H1 (cell line): ENCODE measurements around the gene PCYT2. TPM values are rescaled to one million over a fixed set of nuclear protein-coding genes. Genes with fewer than 3 reads are reported as not detected.

Source experiments
- CTCF ChIA-PET: fragments of 300-600 bp; sonication (Branson Sonifier 250); formaldehyde crosslinking; loops from one replicate; lab custom pipeline; 2021; ENCODE audit not compliant: partially characterized antibody; lab: Charles Lee
- POLR2A ChIA-PET: fragments of 300-600 bp; sonication (Branson Sonifier 250); formaldehyde crosslinking; loops from one replicate; lab custom pipeline; 2021; ENCODE audit warnings: inconsistent platforms; ENCODE audit not compliant: partially characterized antibody; lab: Charles Lee
- DNase-seq, 2 experiments: peaks; one replicate each; pipeline versions ENCODE4 v3.0.0 to v3.0.0-alpha.2; 2010 to 2022; ENCODE audit warnings: low spot score in 2 of 2, low read depth in 1 of 2, mixed read lengths in 1 of 2
- FAIRE-seq: peaks from 2 replicates; lab custom pipeline; 2011; peaks lifted over from hg19 to GRCh38; lab: Jason Lieb, UNC
- H2AFZ ChIP-seq: 2 replicates; pipeline ENCODE4 v1.8.1; 2012; ENCODE audit warnings: low read length, inconsistent platforms
- H2AK5ac ChIP-seq: 2 replicates; pipeline ENCODE4 v1.6.1; 2013; ENCODE audit warnings: low read depth, low read length
- H2BK120ac ChIP-seq: replicated peaks from 2 replicates; pipeline ENCODE3; 2013; ENCODE audit warnings: low read depth, low read length, inconsistent platforms
- H2BK12ac ChIP-seq: 2 replicates; pipeline ENCODE4 v1.6.1; 2013; ENCODE audit warnings: low read depth, low read length
- H2BK15ac ChIP-seq: 2 replicates; pipeline ENCODE4 v1.6.1; 2013; ENCODE audit warnings: low read length
- H2BK20ac ChIP-seq: 2 replicates; pipeline ENCODE4 v1.6.1; 2013; ENCODE audit warnings: low read length
- H2BK5ac ChIP-seq: 2 replicates; pipeline ENCODE4 v1.6.1; 2013; ENCODE audit warnings: low read depth, low read length
- H3K14ac ChIP-seq: 2 replicates; pipeline ENCODE4 v1.6.1; 2013; ENCODE audit warnings: inconsistent platforms; ENCODE audit not compliant: insufficient read length
- H3K18ac ChIP-seq: 2 replicates; pipeline ENCODE4 v1.6.1; 2013; ENCODE audit warnings: low read length; ENCODE audit errors: extremely low read depth
- H3K23ac ChIP-seq: 2 replicates; pipeline ENCODE4 v1.6.1; 2013; ENCODE audit warnings: inconsistent platforms; ENCODE audit not compliant: insufficient read length
- H3K23me2 ChIP-seq: 2 replicates; pipeline ENCODE4 v1.6.1; 2013; ENCODE audit warnings: low read depth, low read length
- H3K27ac ChIP-seq: 2 replicates; pipeline ENCODE4 v1.6.1; 2011; ENCODE audit warnings: low read depth, low read length, inconsistent platforms
- H3K27me3 ChIP-seq, 4 experiments: replicated peaks in 1 of 4; 1 replicate in 1 of 4; 2 replicates in 3 of 4; pipeline versions ENCODE4 v1.6.1 to v1.8.1; 2011 to 2013; ENCODE audit warnings: low read length in 3 of 4, mild to moderate bottlenecking in 3 of 4, inconsistent platforms in 2 of 4, mixed read lengths in 2 of 4, moderate library complexity in 1 of 4; ENCODE audit not compliant: control insufficient read depth in 3 of 4, insufficient read depth in 3 of 4; ENCODE audit errors: extremely low read depth in 1 of 4
- H3K36me3 ChIP-seq, 4 experiments: 2 replicates each; pipeline versions ENCODE4 v1.6.1 to v1.8.1; 2011 to 2013; ENCODE audit warnings: mild to moderate bottlenecking in 4 of 4, low read length in 3 of 4, moderate library complexity in 2 of 4, control low read depth in 1 of 4, inconsistent platforms in 1 of 4; ENCODE audit not compliant: insufficient read depth in 4 of 4, control insufficient read depth in 2 of 4
- H3K4ac ChIP-seq: replicated peaks from 2 replicates; pipeline ENCODE3; 2013; ENCODE audit warnings: low read length, low read depth, mixed read lengths, inconsistent platforms; ENCODE audit not compliant: insufficient read length
- H3K4me1 ChIP-seq, 4 experiments: replicated peaks in 1 of 4; 1 replicate in 1 of 4; 2 replicates in 3 of 4; pipeline versions ENCODE4 v1.6.1 to v1.8.1; 2011 to 2013; ENCODE audit warnings: low read length in 3 of 4, inconsistent platforms in 2 of 4, mixed read lengths in 1 of 4; ENCODE audit not compliant: insufficient read depth in 4 of 4, control insufficient read depth in 3 of 4
- H3K4me2 ChIP-seq, 2 experiments: 2 replicates each; pipeline versions ENCODE4 v1.6.1 to v1.8.1; 2011 to 2013; ENCODE audit warnings: low read depth in 2 of 2, low read length in 2 of 2, control low read depth in 1 of 2, inconsistent platforms in 1 of 2, mild to moderate bottlenecking in 1 of 2; ENCODE audit not compliant: insufficient read depth in 1 of 2
- H3K4me3 ChIP-seq, 4 experiments: fragments of 200-600, 300-600 bp in 1 of 4; sonication (generic), shearing (Covaris generic), sonication (Bioruptor Twin) in 1 of 4; 2 replicates each; pipeline versions ENCODE4 v1.5.1 to v1.8.1; 2011 to 2016; ENCODE audit warnings: low read length in 4 of 4, low read depth in 3 of 4, control low read depth in 2 of 4, inconsistent platforms in 2 of 4, mild to moderate bottlenecking in 2 of 4, mixed read lengths in 1 of 4, moderate library complexity in 1 of 4; ENCODE audit not compliant: insufficient read depth in 2 of 4; ENCODE audit errors: extremely low read depth in 1 of 4
- H3K56ac ChIP-seq: replicated peaks from 2 replicates; pipeline ENCODE3; 2013; ENCODE audit warnings: low read depth, mild to moderate bottlenecking, mixed read lengths, low read length, inconsistent platforms; ENCODE audit not compliant: insufficient read length
- H3K79me1 ChIP-seq: 2 replicates; pipeline ENCODE4 v1.6.1; 2013; ENCODE audit warnings: low read depth, low read length, control low read depth
- H3K79me2 ChIP-seq, 2 experiments: 2 replicates each; pipeline versions ENCODE4 v1.6.1 to v1.8.1; 2012 to 2013; ENCODE audit warnings: low read length in 2 of 2, mild to moderate bottlenecking in 2 of 2, inconsistent platforms in 1 of 2; ENCODE audit not compliant: insufficient read depth in 2 of 2, control insufficient read depth in 1 of 2
- H3K9ac ChIP-seq, 4 experiments: replicated peaks in 1 of 4; 1 replicate in 1 of 4; 2 replicates in 3 of 4; pipeline versions ENCODE4 v1.6.1 to v1.8.1; 2011 to 2013; ENCODE audit warnings: low read depth in 3 of 4, low read length in 3 of 4, control low read depth in 2 of 4, mild to moderate bottlenecking in 2 of 4, moderate library complexity in 2 of 4, inconsistent platforms in 1 of 4; ENCODE audit errors: extremely low read depth in 1 of 4
- H3K9me3 ChIP-seq, 2 experiments: 2 replicates each; pipeline versions ENCODE4 v1.6.1 to v1.8.1; 2012 to 2013; ENCODE audit warnings: mild to moderate bottlenecking in 2 of 2, moderate library complexity in 2 of 2, control low read depth in 1 of 2, inconsistent platforms in 1 of 2, low read depth in 1 of 2, low read length in 1 of 2, mixed read lengths in 1 of 2; ENCODE audit not compliant: insufficient read depth in 2 of 2
- H4K20me1 ChIP-seq, 2 experiments: replicated peaks in 1 of 2; 2 replicates each; pipeline versions ENCODE3 to v1.8.1; 2011 to 2013; ENCODE audit warnings: inconsistent platforms in 2 of 2, low read length in 2 of 2, mild to moderate bottlenecking in 1 of 2; ENCODE audit not compliant: insufficient read depth in 2 of 2, control insufficient read depth in 1 of 2
- H4K5ac ChIP-seq: 2 replicates; pipeline ENCODE4 v1.6.1; 2013; ENCODE audit warnings: low read length, low read depth, mixed read lengths, inconsistent platforms; ENCODE audit not compliant: insufficient read length
- H4K8ac ChIP-seq: 2 replicates; pipeline ENCODE4 v1.8.0; 2013; ENCODE audit warnings: mild to moderate bottlenecking, moderate library complexity, low read length, inconsistent platforms; ENCODE audit not compliant: insufficient read depth; ENCODE audit errors: extremely low read depth
- H4K91ac ChIP-seq: replicated peaks from 2 replicates; pipeline ENCODE3; 2013; ENCODE audit warnings: low read length, mixed read lengths, inconsistent platforms; ENCODE audit not compliant: insufficient read length
- ASH2L ChIP-seq: fragments of 200-600, 300-600 bp; sonication (generic); IDR thresholded peaks from one replicate; pipeline ENCODE4 v1.7.1; 2017; ENCODE audit warnings: low read length
- BACH1 ChIP-seq: IDR thresholded peaks from 2 replicates; pipeline ENCODE4 v1.6.1; 2012; ENCODE audit warnings: low read length, improper control_type of control experiment
- CEBPB ChIP-seq: IDR thresholded peaks from 2 replicates; pipeline ENCODE4 v1.6.1; 2012; ENCODE audit warnings: low read depth, low read length
- CTCF ChIP-seq, 3 experiments: IDR thresholded peaks; 1 replicate in 2 of 3; 2 replicates in 1 of 3; pipeline versions ENCODE4 v1.5.1 to v1.6.1; 2011; ENCODE audit warnings: low read length in 3 of 3, mild to moderate bottlenecking in 3 of 3, inconsistent platforms in 2 of 3, low read depth in 1 of 3, moderate library complexity in 1 of 3; ENCODE audit not compliant: insufficient read depth in 1 of 3; ENCODE audit errors: control extremely low read depth in 1 of 3
- EP300 ChIP-seq, 2 experiments: IDR thresholded peaks; 1 replicate in 1 of 2; 2 replicates in 1 of 2; pipeline ENCODE4 v1.6.1; 2011 to 2012; ENCODE audit warnings: low read depth in 2 of 2, low read length in 2 of 2, mild to moderate bottlenecking in 2 of 2, borderline replicate concordance in 1 of 2, inconsistent platforms in 1 of 2, moderate library complexity in 1 of 2
- RNF2 ChIP-seq: fragments of 200-900, 300-1000 bp; sonication (generic); IDR thresholded peaks from 2 replicates; pipeline ENCODE4 v1.7.1; 2016; ENCODE audit warnings: borderline replicate concordance, low read depth, mild to moderate bottlenecking, antibody characterized with exemption, low read length; ENCODE audit not compliant: poor library complexity, severe bottlenecking; ENCODE audit errors: missing control alignments
- TEAD4 ChIP-seq: IDR thresholded peaks from 2 replicates; pipeline ENCODE4 v1.6.1; 2012; ENCODE audit warnings: low read depth, low read length, inconsistent platforms, mixed read lengths
- WGBS, 2 experiments: shearing (Covaris generic) in 1 of 2; methylation state at CpG; one replicate each; pipeline versions ENCODE4 v1.1.6 to v1.1.7; 2013 to 2015; ENCODE audit warnings: low lambda C conversion rate in 2 of 2, mixed read lengths in 2 of 2, inconsistent platforms in 1 of 2, low coverage in 1 of 2, missing lambda C conversion rate in 1 of 2; ENCODE audit not compliant: insufficient replicate concordance in 2 of 2, insufficient coverage in 1 of 2, insufficient read length in 1 of 2; ENCODE audit errors: extremely low coverage in 1 of 2, missing lambda C conversion rate in 1 of 2; 5-methylcytosine and 5-hydroxymethylcytosine counted together
- polyA plus RNA-seq, 7 experiments: library from polyadenylated mRNA; depleted of rRNA in 3 of 7; stranded (reverse) in 5 of 7; unstranded in 2 of 7; fragments of >200 nt in 5 of 7; fragments of 200-250 nt in 2 of 7; gene quantifications; 1 replicate in 5 of 7; 2 replicates in 1 of 7; 4 replicates in 1 of 7; pipeline versions ENCODE4 v1.2.1 to v1.2.3, GENCODE V29; 2011 to 2013; ENCODE audit warnings: missing spikeins in 2 of 7, mixed read lengths in 2 of 7
- total RNA-seq: library from RNA; stranded (reverse); fragmentation: NEBNext Ultra II Directional; extraction: Animal tissue kit (Norgen Biotek cat#: 25700); gene quantifications from 2 replicates; pipeline ENCODE4 v1.2.1, GENCODE V29; 2021

PCYT2 gene
- total and polyA plus RNA-seq, 2 of the 8 experiments (the other 6 are each of a cell fraction or from before 2014, with no cell fraction given), result 29.9 to 31.3 TPM

GRCh38 chr17:81871387-81872230 lies 39.6 kb downstream of the PCYT2 start:
- Histone ChIP-seq H3K4ac (peak overlapping the region; percentile 92), H3K56ac (peak overlapping the region; percentile 77), H4K20me1 (peaks cover 4 to 21% of the 10 kb centered on the region in 2 experiments), H3K79me1 (peaks cover 2% of the 10 kb centered on the region; the same call in 1 of the 2 replicates), H3K79me2 (peaks cover 3 to 4% of the 10 kb centered on the region in 2 experiments; a peak in 2 of 4 replicates), H3K4me2 (peak overlapping the region; percentile 74), H4K8ac (peak overlapping the region; percentile 96), H3K9ac (peak overlapping the region; percentile 28 to 86 (median 82)), H2AK5ac (0 out of 2 replicates have a peak overlapping the region, but pooled peaks have one; percentile 43), H3K4me1 (peaks cover 0 to 31% (median 21%) of the 10 kb centered on the region in 4 experiments; a peak in 6 of 7 replicates), H2BK120ac (no peak overlapping the region), H2BK15ac (no peak overlapping the region), H2AFZ (no peak overlapping the region), H3K9me3 (no peaks in the 10 kb centered on the region), H3K4me3 (peak overlapping the region; percentile 63 to 88 (median 71)), H4K91ac (peak overlapping the region; percentile 98), H3K36me3 (peaks cover 0 to 6% (median 3%) of the 10 kb centered on the region in 4 experiments; a peak in 2 of 8 replicates), H4K5ac (peak overlapping the region; percentile 63), H3K14ac (no peak overlapping the region), H3K18ac (peak overlapping the region; percentile 88), H3K27me3 (no peaks in the 10 kb centered on the region), H3K23ac (no peak overlapping the region), H2BK5ac (peak overlapping the region; percentile 82; the same call in 1 of the 2 replicates), H2BK20ac (no peak overlapping the region), H3K23me2 (peaks cover 12% of the 10 kb centered on the region; the same call in 1 of the 2 replicates), H2BK12ac (0 out of 2 replicates have a peak overlapping the region, but pooled peaks have one; percentile 31), H3K27ac (peak overlapping the region; percentile 82; the same call in 1 of the 2 replicates)
- DNase-seq, result peak in 1 of 2 experiments; percentile 93
- FAIRE-seq, result no peak
- WGBS, 2 experiments, result 7% methylated on average over 76 of the region's 86 CpGs; no CpG with 5 or more reads in 1 of the 2 experiments
- ChIA-PET POLR2A (interaction anchor here (0.6 to 10.5 kb wide), 16 partner anchors 8 to 154 kb away, joined by 3 to 151 read pairs (median 4); partner anchors contain the start of genes ALYREF, ANAPC11, CENPX and LRRC45), CTCF (interaction anchor here (0.8 to 2.9 kb wide), 9 partner anchors 14 to 170 kb away, joined by 3 to 24 read pairs (median 3); partner anchors contain the start of gene SIRT7)
- peak in 1 of 3 experiments; percentile 2; a peak in 1 of 4 replicates for TF ChIP-seq CTCF (IDR thresholded peaks at IDR 0.05; ENCODE audit: control extremely low read depth in 1 of 3, insufficient read depth in 1 of 3, low read depth in 1 of 3, low read length in 3 of 3)
- TF ChIP-seq BACH1, result peak; percentile 90
- TF ChIP-seq RNF2, result no peak
- no peak for TF ChIP-seq CEBPB
- no peak for TF ChIP-seq TEAD4
- TF ChIP-seq EP300 (IDR thresholded peaks at IDR 0.05; ENCODE audit: borderline replicate concordance in 1 of 2, low read depth in 2 of 2, low read length in 2 of 2), result no peak
- peak; percentile 72 for TF ChIP-seq ASH2L
